Natural killer cell (primary cell): ENCODE data around the gene TRPM1. TPM values are rescaled to one million over a fixed set of nuclear protein-coding genes. Genes with fewer than 3 reads are reported as not detected.

Source experiments
- ATAC-seq, 3 donors: fragments of 150-1000 bp in 2 of 3; fragments of 200-7000 bp in 1 of 3; cut with Tn5 transposase; 1 replicate in 1 of 3; 2 replicates in 2 of 3; pipeline ENCODE4 v1.10.0; 2021; ENCODE audit warnings: mild to moderate bottlenecking in 2 of 3, moderate library complexity in 2 of 3
- DNase-seq, 2 donors: peaks; one replicate each; pipeline versions ENCODE4 v3.0.0 to v3.0.0-alpha.2; 2013 to 2021; ENCODE audit warnings: mixed read lengths in 1 of 2
- H3K27ac ChIP-seq: one replicate; pipeline ENCODE4 v1.5.1; 2013; ENCODE audit warnings: mild to moderate bottlenecking, low read length
- H3K27me3 ChIP-seq: one replicate; pipeline ENCODE4 v1.6.1; 2013; ENCODE audit warnings: low read length; ENCODE audit not compliant: control insufficient read depth, insufficient read depth
- H3K36me3 ChIP-seq: one replicate; pipeline ENCODE4 v1.6.1; 2013; ENCODE audit warnings: low read length; ENCODE audit not compliant: control insufficient read depth, insufficient read depth
- H3K4me1 ChIP-seq: one replicate; pipeline ENCODE4 v1.6.1; 2013; ENCODE audit warnings: low read length; ENCODE audit not compliant: control insufficient read depth, insufficient read depth
- H3K4me3 ChIP-seq: one replicate; pipeline ENCODE4 v1.5.1; 2013; ENCODE audit warnings: low read length
- H3K9me3 ChIP-seq: one replicate; pipeline ENCODE4 v1.6.1; 2013; ENCODE audit warnings: low read length; ENCODE audit not compliant: control insufficient read depth, insufficient read depth
- H3K27ac Mint-ChIP-seq, 2 donors: one replicate each; pipeline ENCODE4 v1.8.0; 2022; ENCODE audit warnings: mild to moderate bottlenecking in 2 of 2, mixed read lengths in 2 of 2, moderate library complexity in 1 of 2
- H3K27me3 Mint-ChIP-seq, 2 donors: one replicate each; pipeline ENCODE4 v1.8.0; 2022; ENCODE audit warnings: low read depth in 2 of 2, mixed read lengths in 2 of 2
- H3K36me3 Mint-ChIP-seq: one replicate; pipeline ENCODE4 v1.8.0; 2022; ENCODE audit warnings: mixed read lengths
- H3K4me1 Mint-ChIP-seq, 2 donors: one replicate each; pipeline ENCODE4 v1.8.0; 2022; ENCODE audit warnings: mixed read lengths in 2 of 2
- H3K4me3 Mint-ChIP-seq: one replicate; pipeline ENCODE4 v1.8.0; 2022; ENCODE audit warnings: mild to moderate bottlenecking, moderate library complexity, mixed read lengths
- H3K9me3 Mint-ChIP-seq, 2 donors: one replicate each; pipeline ENCODE4 v1.8.0; 2022; ENCODE audit warnings: mixed read lengths in 2 of 2
- WGBS: methylation state at CpG from one replicate; pipeline ENCODE4 v1.1.7; 2013; ENCODE audit warnings: missing lambda C conversion rate; ENCODE audit not compliant: insufficient coverage; 5-methylcytosine and 5-hydroxymethylcytosine counted together
- intact Hi-C: fragments of 100-400 bp; cut with micrococcal nuclease; formaldehyde crosslinking; loops from one replicate; pipeline ENCODE4 v1.14.2; 2022
- total RNA-seq, 4 donors: library from RNA; stranded (reverse); fragments of 120-200 nt in 1 of 4; gene quantifications; one replicate each; pipeline versions ENCODE4 v1.2.3 to v1.2.4, GENCODE V29; 2013 to 2022
- TF ChIP-seq, protein P1 (sequence below): fragments of 200-600 bp; IDR thresholded peaks from one replicate; pipeline ENCODE4 v1.8.0; 2022; ENCODE audit warnings: antibody characterized with exemption

The TRPM1 gene
- total RNA-seq, 3 donors from 2014 or later (not counting 1 experiment from before 2014, with no cell fraction given), result not detected

DNA sequence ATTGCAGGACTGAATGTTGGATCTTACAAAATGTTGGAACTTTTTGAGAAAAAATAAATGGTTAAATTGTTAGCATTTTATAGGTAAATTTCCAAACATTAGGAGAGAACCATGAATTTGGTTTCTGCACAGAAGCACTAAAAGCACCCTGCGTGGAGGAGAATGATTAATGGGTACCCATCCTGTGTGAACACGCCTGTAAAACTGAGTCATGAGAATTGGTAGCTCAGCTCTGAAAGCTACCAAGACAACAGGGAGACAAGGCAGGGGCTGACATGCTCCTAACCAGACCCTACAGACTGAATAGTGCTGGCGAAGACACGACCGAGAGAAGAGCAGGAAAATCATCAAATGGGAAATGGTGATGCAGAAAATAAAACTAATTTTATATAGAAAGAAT is 77.7 kb downstream of the TRPM1 start:
- intact Hi-C loops, result no loop called here
- WGBS, result 93% methylated on average over 5 of the region's 5 CpGs
- H3K4me3 Mint-ChIP-seq, result no peak overlapping the region
- H3K36me3 Mint-ChIP-seq, result no peaks in the 10 kb centered on the region
- H3K4me1 Mint-ChIP-seq, result peaks cover 15 to 17% of the 10 kb centered on the region in 2 donors
- Histone ChIP-seq H3K4me1 (peaks cover 8% of the 10 kb centered on the region), H3K27me3 (no peaks in the 10 kb centered on the region), H3K9me3 (no peaks in the 10 kb centered on the region), H3K27ac (no peak overlapping the region), H3K4me3 (no peak overlapping the region), H3K36me3 (no peaks in the 10 kb centered on the region)
- ATAC-seq (no peak), DNase-seq (no peak)
- no peaks in the 10 kb centered on the region for H3K27me3 Mint-ChIP-seq
- H3K27ac Mint-ChIP-seq, result no peak overlapping the region
- H3K9me3 Mint-ChIP-seq, result no peaks in the 10 kb centered on the region
- TF ChIP-seq, protein P1, sequence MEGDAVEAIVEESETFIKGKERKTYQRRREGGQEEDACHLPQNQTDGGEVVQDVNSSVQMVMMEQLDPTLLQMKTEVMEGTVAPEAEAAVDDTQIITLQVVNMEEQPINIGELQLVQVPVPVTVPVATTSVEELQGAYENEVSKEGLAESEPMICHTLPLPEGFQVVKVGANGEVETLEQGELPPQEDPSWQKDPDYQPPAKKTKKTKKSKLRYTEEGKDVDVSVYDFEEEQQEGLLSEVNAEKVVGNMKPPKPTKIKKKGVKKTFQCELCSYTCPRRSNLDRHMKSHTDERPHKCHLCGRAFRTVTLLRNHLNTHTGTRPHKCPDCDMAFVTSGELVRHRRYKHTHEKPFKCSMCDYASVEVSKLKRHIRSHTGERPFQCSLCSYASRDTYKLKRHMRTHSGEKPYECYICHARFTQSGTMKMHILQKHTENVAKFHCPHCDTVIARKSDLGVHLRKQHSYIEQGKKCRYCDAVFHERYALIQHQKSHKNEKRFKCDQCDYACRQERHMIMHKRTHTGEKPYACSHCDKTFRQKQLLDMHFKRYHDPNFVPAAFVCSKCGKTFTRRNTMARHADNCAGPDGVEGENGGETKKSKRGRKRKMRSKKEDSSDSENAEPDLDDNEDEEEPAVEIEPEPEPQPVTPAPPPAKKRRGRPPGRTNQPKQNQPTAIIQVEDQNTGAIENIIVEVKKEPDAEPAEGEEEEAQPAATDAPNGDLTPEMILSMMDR, result no peak

DNA sequence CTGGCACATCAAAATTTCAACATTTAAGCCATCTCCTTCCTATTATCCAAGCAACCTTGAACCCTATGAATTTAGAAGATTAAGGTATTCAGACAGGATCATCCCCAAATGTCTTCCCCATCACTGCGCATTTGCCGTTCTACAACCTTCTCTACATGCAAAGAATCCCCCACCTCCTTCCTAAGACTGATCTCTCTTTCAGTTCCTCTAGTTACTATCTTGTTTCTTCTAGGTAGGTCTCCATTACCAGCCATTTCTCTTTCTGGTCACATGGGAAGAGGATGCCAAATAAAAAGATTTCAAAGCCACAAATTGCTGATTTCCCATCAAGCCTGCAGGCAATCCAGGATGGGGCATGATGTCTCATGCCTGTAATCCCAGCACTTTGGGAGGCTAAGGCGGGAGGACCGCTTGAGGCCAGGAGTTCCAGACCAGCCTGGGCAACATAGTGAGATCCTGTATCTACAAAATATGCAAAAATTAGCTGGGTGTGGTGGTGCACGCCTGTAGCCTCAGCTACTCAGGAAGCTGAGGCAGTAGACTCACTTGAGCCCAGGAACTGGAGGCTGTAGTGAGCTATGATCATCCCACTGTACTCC is 80.4 kb downstream of the TRPM1 start:
- no peak overlapping the region for H3K27ac Mint-ChIP-seq
- TF ChIP-seq, protein P1, result no peak
- ATAC-seq (no peak), DNase-seq (no peak)
- peaks cover 15 to 17% of the 10 kb centered on the region in 2 donors for H3K4me1 Mint-ChIP-seq
- H3K36me3 ChIP-seq, result no peaks in the 10 kb centered on the region
- H3K27me3 Mint-ChIP-seq, result no peaks in the 10 kb centered on the region
- H3K9me3 Mint-ChIP-seq, result no peaks in the 10 kb centered on the region
- no peaks in the 10 kb centered on the region for H3K36me3 Mint-ChIP-seq
- peaks cover 8% of the 10 kb centered on the region for H3K4me1 ChIP-seq
- whole genome bisulfite sequencing, result 84% methylated on average over 5 of the region's 5 CpGs
- H3K4me3 Mint-ChIP-seq, result no peak overlapping the region
- no peak overlapping the region for H3K4me3 ChIP-seq
- no peak overlapping the region for H3K27ac ChIP-seq
- H3K27me3 ChIP-seq, result no peaks in the 10 kb centered on the region
- H3K9me3 ChIP-seq, result no peaks in the 10 kb centered on the region
- intact Hi-C loops, result no loop called here

DNA sequence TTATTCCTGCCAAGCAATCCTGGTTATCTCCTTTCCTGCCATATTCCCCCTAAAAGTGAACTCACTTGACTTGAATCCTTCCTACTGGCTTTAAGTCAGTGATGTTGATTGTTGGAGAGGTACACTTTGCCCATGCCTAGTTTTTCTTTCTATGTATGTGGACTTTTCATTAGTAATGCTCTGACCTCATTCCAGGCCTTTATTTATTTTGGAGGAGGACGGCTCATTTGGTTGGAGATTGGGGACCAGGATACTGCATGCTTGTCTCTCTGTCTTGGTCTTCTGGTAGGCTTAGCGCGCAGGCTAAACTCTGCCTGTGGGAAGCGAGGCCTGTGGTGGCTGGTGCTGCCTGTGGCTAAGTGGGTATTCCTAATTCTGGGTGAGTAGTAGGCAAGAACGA is 81.0 kb downstream of the TRPM1 start:
- H3K4me1 ChIP-seq, result peaks cover 8% of the 10 kb centered on the region
- Mint-ChIP-seq H3K27me3 (no peaks in the 10 kb centered on the region), H3K36me3 (no peaks in the 10 kb centered on the region), H3K27ac (no peak overlapping the region), H3K4me3 (no peak overlapping the region), H3K9me3 (no peaks in the 10 kb centered on the region), H3K4me1 (peaks cover 15 to 17% of the 10 kb centered on the region in 2 donors)
- intact Hi-C loops, result no loop called here
- no peaks in the 10 kb centered on the region for H3K36me3 ChIP-seq
- TF ChIP-seq, protein P1, result no peak
- ATAC-seq, result no peak
- no peaks in the 10 kb centered on the region for H3K9me3 ChIP-seq
- WGBS, result 100% methylated on average over 2 of the region's 5 CpGs
- no peak overlapping the region for H3K27ac ChIP-seq
- H3K27me3 ChIP-seq, result no peaks in the 10 kb centered on the region
- DNase-seq, result no peak
- H3K4me3 ChIP-seq, result no peak overlapping the region

DNA sequence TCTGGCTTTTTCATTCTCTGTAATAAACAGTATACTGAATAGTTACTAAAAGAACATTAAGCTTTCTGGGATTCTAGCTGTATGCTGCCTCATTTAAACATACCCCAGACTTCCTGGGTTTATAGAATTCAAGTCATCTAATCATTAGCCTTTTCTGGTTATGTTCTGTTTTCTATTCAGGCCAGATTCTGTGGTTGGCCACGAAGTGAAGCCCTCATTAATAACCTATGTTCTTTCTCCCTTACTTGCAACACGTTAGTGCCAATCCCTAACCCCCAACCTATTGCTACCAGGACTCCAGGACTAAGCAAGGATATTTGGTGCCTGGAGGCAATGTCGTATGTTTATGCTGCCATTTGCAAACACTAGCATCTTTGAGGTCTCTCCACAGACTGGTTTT is 81.5 kb downstream of the TRPM1 start:
- H3K9me3 ChIP-seq, result no peaks in the 10 kb centered on the region
- no peak overlapping the region for H3K4me3 Mint-ChIP-seq
- WGBS, result 87% methylated on average over 3 of the region's 3 CpGs
- H3K27me3 Mint-ChIP-seq, result no peaks in the 10 kb centered on the region
- H3K4me1 ChIP-seq, result peaks cover 8% of the 10 kb centered on the region
- DNase-seq (no peak), ATAC-seq (no peak)
- H3K4me3 ChIP-seq, result no peak overlapping the region
- H3K9me3 Mint-ChIP-seq, result no peaks in the 10 kb centered on the region
- no peak overlapping the region for H3K27ac ChIP-seq
- H3K4me1 Mint-ChIP-seq, result peaks cover 12 to 17% of the 10 kb centered on the region in 2 donors
- no peak overlapping the region for H3K27ac Mint-ChIP-seq
- intact Hi-C loops, result no loop called here
- H3K27me3 ChIP-seq, result no peaks in the 10 kb centered on the region
- H3K36me3 ChIP-seq, result no peaks in the 10 kb centered on the region
- H3K36me3 Mint-ChIP-seq, result no peaks in the 10 kb centered on the region
- TF ChIP-seq, protein P1, result no peak
